ENCODE data around the gene PTPRH.

DNA sequence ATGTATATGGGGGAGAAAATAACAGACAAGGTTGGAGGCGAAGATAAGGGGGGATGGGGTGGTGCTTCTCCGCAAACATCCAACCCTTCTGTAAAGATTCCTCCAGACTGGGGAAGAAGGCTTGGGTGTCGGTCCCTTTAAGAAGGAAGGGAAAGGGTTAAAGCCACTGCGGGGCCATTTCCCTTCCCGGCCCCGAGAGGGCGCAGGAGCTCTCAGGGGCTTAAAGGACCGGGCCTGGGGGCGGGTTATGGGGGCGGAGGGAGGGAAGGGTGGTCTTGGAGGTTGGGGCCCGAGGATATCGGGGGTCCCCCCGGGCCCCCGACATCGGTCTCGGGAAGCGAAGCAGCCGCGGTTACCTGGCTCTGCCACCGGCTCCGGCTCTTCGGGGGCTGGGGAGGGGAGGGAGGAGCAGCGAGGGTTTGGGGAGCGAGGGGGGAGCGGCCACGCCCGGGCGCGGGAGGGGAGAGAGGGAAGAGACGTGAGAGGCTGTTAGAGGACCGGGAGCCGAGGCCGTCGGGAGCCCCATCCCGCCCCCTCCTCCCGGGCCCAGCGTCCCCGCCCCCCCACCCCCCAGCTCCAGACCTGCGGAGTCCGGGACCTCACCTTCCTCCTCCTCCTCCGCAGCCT is 63.1 kb downstream of the PTPRH start:
- TF ChIP-seq, protein P1, sequence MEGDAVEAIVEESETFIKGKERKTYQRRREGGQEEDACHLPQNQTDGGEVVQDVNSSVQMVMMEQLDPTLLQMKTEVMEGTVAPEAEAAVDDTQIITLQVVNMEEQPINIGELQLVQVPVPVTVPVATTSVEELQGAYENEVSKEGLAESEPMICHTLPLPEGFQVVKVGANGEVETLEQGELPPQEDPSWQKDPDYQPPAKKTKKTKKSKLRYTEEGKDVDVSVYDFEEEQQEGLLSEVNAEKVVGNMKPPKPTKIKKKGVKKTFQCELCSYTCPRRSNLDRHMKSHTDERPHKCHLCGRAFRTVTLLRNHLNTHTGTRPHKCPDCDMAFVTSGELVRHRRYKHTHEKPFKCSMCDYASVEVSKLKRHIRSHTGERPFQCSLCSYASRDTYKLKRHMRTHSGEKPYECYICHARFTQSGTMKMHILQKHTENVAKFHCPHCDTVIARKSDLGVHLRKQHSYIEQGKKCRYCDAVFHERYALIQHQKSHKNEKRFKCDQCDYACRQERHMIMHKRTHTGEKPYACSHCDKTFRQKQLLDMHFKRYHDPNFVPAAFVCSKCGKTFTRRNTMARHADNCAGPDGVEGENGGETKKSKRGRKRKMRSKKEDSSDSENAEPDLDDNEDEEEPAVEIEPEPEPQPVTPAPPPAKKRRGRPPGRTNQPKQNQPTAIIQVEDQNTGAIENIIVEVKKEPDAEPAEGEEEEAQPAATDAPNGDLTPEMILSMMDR (IDR thresholded peaks at IDR 0.05), result peak in 3 of 4 donors; percentile 15 to 25 (median 17)
- TF ChIP-seq POLR2A (IDR thresholded peaks at IDR 0.05), result no peak

Measured in right lobe of liver (tissue), 4 donors.